Measurements from ENCODE around the gene DNPH1. TPM values are rescaled to one million over a fixed set of nuclear protein-coding genes. Genes with fewer than 3 reads are reported as not detected.

Gene DNPH1
- polyA plus RNA-seq, 2 of the 4 experiments (the other 2 are of a cell fraction) = 63.2 to 82.0 TPM

- Histone ChIP-seq H3K4me1 (no peaks in the 10 kb centered on the region), H3K27ac (no peak overlapping the region), H3K9me3 (no peaks in the 10 kb centered on the region), H3K4me2 (no peak overlapping the region), H3K4me3 (no peak overlapping the region)
- DNase-seq (ENCODE audit: low read depth in 1 of 2, low spot score in 1 of 2) = no peak
- TF ChIP-seq CBX2 (IDR thresholded peaks at IDR 0.05; ENCODE audit: borderline replicate concordance, low read depth) = no peak
- no peak for TF ChIP-seq HDAC2 (IDR thresholded peaks at IDR 0.05)
- TF ChIP-seq BHLHE40 (IDR thresholded peaks at IDR 0.05; ENCODE audit: low read depth, low read length) = no peak
- TF ChIP-seq JUNB (IDR thresholded peaks at IDR 0.05) = no peak
- no peak for TF ChIP-seq KDM5A (IDR thresholded peaks at IDR 0.05)
- TF ChIP-seq ZNF302 (CRISPR knock-in tag; IDR thresholded peaks at IDR 0.05) = no peak
- TF ChIP-seq FOSB (CRISPR knock-in tag; IDR thresholded peaks at IDR 0.05) = no peak
- no peak for TF ChIP-seq EP300 (IDR thresholded peaks at IDR 0.05)
- TF ChIP-seq REST (IDR thresholded peaks at IDR 0.05) = no peak
- no peak for TF ChIP-seq HOXA7 (CRISPR knock-in tag; IDR thresholded peaks at IDR 0.05)
- TF ChIP-seq TFCP2L1 (CRISPR knock-in tag; IDR thresholded peaks at IDR 0.05) = no peak
- no peak for TF ChIP-seq FOXS1 (CRISPR knock-in tag; IDR thresholded peaks at IDR 0.05)
- TF ChIP-seq GATA3 (IDR thresholded peaks at IDR 0.05; ENCODE audit: borderline replicate concordance) = no peak
- no peak for TF ChIP-seq TP53 (CRISPR knock-in tag; IDR thresholded peaks at IDR 0.05)
- no peak for TF ChIP-seq EHMT2 (IDR thresholded peaks at IDR 0.05; ENCODE audit: low read depth)
- TF ChIP-seq PBX3 (IDR thresholded peaks at IDR 0.05) = no peak
- no peak for TF ChIP-seq BCL3 (IDR thresholded peaks at IDR 0.05)
- TF ChIP-seq SREBF2 (IDR thresholded peaks at IDR 0.05) = no peak
- no peak for TF ChIP-seq NFE2L2 (conservative IDR thresholded peaks at IDR 0.05; ENCODE audit: low read length)
- TF ChIP-seq EHF (CRISPR knock-in tag; IDR thresholded peaks at IDR 0.05) = no peak
- 93% methylated on average over 5 of the region's 5 CpGs for WGBS (ENCODE audit: missing lambda C conversion rate)
- no peak for ATAC-seq
- ChIA-PET CTCF (interaction anchor here (5.3 kb wide), 1 partner anchor 12 kb away, joined by 38 read pairs; the partner anchor contains the start of gene DNPH1), POLR2A (no interaction called here)
- FAIRE-seq = no peak
These were observed 11.9 kb downstream of the DNPH1 start for GRCh38 chr6:43217351-43217750.

- no peak overlapping the region for H3K27ac ChIP-seq
- H3K4me3 ChIP-seq = no peak overlapping the region
- ChIA-PET CTCF (interaction anchor here (1.4 kb wide), 1 partner anchor 13 kb away, joined by 10 read pairs; the partner anchor contains the start of gene DNPH1), POLR2A (no interaction called here)
- ATAC-seq (no peak), DNase-seq (ENCODE audit: low read depth in 1 of 2, low spot score in 1 of 2) (no peak), FAIRE-seq (no peak)
- H3K9me3 ChIP-seq = no peaks in the 10 kb centered on the region
- no peaks in the 10 kb centered on the region for H3K4me1 ChIP-seq
- WGBS (ENCODE audit: missing lambda C conversion rate) = 98% methylated on average over 8 of the region's 12 CpGs
- TF ChIP-seq HEYL (CRISPR knock-in tag; IDR thresholded peaks at IDR 0.05) = no peak
- no peak for TF ChIP-seq RFX5 (IDR thresholded peaks at IDR 0.05)
- no peak for TF ChIP-seq ELK1 (IDR thresholded peaks at IDR 0.05; ENCODE audit: low read depth, low read length)
- TF ChIP-seq KDM1A (IDR thresholded peaks at IDR 0.05; ENCODE audit: low read depth) = no peak
- TF ChIP-seq RNF2 (IDR thresholded peaks at IDR 0.05; ENCODE audit: borderline replicate concordance, low read depth) = no peak
- TF ChIP-seq ZNF302 (CRISPR knock-in tag; IDR thresholded peaks at IDR 0.05) = no peak
- TF ChIP-seq HOXA7 (CRISPR knock-in tag; IDR thresholded peaks at IDR 0.05) = no peak
- no peak for TF ChIP-seq PBX3 (IDR thresholded peaks at IDR 0.05)
- no peak for TF ChIP-seq MYC (IDR thresholded peaks at IDR 0.05; ENCODE audit: borderline replicate concordance, low read length)
- TF ChIP-seq HDAC2 (IDR thresholded peaks at IDR 0.05) = no peak
- no peak for TF ChIP-seq CEBPB (IDR thresholded peaks at IDR 0.05)
- no peak for TF ChIP-seq EHMT2 (IDR thresholded peaks at IDR 0.05; ENCODE audit: low read depth)
- no peak for TF ChIP-seq MAFK (IDR thresholded peaks at IDR 0.05; ENCODE audit: partially characterized antibody)
- TF ChIP-seq NR3C1 (IDR thresholded peaks at IDR 0.05) = no peak
- no peak for TF ChIP-seq RCOR1 (IDR thresholded peaks at IDR 0.05; ENCODE audit: low read depth, low read length)
- no peak for TF ChIP-seq EHF (CRISPR knock-in tag; IDR thresholded peaks at IDR 0.05)
- no peak for TF ChIP-seq MAX (IDR thresholded peaks at IDR 0.05)
- H3K4me2 ChIP-seq = no peak overlapping the region
These were observed 13.1 kb downstream of the DNPH1 start for GRCh38 chr6:43216200-43216599.
